Muscle of arm (tissue), 12 donors: Measurements from ENCODE around the gene SCRN2. TPM values are rescaled to one million over a fixed set of nuclear protein-coding genes. Genes with fewer than 3 reads are reported as not detected.

Source experiments
- DNase-seq: peaks from one replicate; pipeline ENCODE4 v3.0.0-alpha.2; 2013
- polyA plus RNA-seq, 12 donors: library from polyadenylated mRNA; unstranded; fragments of 120-200 nt; gene quantifications; one replicate each; pipeline ENCODE4 v1.2.1, GENCODE V29; 2013; ENCODE audit not compliant: insufficient read length in 12 of 12

Gene SCRN2
- polyA plus RNA-seq, 12 donors, result 15.6 to 45.1 (median 23.2) TPM; not detected in 1

GRCh38 chr17:47807421-47807820, 33.7 kb downstream of the SCRN2 start:
- DNase-seq, result no peak

DNA sequence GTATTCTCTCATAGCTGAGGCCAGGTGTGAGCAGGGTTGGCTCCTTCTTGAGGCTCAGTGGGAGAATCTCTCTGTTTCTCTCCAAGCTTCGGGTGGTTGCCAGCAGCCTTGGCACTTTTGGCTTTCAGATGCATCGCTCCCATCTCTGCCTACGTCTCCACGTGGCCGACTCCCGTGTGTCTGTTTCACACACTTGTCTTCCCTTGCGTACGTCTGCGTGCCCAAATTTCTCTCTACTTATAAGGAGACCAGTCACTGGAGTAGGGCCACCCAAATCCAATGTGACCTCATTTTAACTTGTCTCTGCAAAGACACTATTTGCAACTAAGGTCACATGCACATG, 34.2 kb downstream of the SCRN2 start:
- no peak for DNase-seq

- DNase-seq, result no peak
These were observed 34.8 kb downstream of the SCRN2 start for GRCh38 chr17:47806026-47806912.

- no peak for DNase-seq
These were observed 36.6 kb downstream of the SCRN2 start for GRCh38 chr17:47804461-47804860.

- no peak for DNase-seq
These were observed 37.3 kb downstream of the SCRN2 start for GRCh38 chr17:47803751-47804150.

DNA sequence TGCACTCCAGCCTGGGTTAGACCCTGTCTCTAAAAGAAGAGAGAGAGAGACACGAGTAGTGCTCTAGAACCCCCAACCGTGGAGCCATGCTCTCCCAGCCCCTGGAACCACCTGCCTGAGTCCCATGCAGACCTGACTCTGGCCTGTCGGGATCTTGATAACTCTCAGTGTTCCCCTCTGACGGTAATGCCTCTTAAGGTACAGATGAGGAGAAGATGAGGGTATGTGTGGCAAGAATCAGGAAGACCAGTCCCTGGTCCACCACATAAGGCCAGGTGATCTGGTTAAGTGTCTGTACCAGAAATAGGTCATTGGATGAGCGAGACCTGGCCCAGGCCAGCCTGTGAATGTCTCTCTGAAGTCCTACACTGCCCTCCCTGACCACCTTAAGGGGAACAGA, 37.9 kb downstream of the SCRN2 start:
- DNase-seq, result no peak

DNA sequence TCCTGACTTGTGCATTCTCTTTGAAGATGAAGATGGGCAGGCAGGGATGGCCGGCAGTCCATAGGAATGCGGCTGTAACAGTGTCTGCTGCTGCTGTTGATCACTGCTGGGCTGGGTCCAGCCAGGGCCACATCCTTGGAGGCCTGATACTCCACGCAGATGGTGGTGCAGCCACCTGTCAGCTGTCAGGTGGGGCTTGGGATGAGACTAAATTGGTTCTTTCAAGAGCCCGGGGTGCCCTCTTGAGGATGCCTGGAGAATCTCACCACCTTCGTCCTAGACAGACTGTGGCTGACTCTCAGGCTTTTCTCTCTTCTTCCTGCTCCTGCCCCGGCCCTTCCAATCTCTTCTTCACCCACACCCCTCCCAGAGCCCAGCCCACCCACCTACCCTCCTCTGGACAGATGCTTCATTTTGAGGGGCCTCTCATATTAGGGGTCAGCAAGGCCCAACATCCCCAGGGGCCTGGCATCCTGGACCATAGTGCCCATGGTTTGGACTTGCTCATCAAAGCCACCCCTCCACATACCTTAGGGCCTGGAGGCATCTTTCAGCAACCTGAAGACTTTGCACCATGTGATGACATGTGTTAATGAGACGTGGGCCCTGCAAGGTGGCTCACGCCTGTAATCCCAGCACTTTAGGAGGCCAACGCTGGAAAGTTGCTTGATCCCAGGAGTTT, 38.6 kb downstream of the SCRN2 start:
- peak; percentile 16 for DNase-seq

GRCh38 chr17:47801906-47802305, 39.2 kb downstream of the SCRN2 start:
- no peak for DNase-seq

GRCh38 chr17:47801176-47801765, 39.8 kb downstream of the SCRN2 start:
- DNase-seq, result no peak

DNA sequence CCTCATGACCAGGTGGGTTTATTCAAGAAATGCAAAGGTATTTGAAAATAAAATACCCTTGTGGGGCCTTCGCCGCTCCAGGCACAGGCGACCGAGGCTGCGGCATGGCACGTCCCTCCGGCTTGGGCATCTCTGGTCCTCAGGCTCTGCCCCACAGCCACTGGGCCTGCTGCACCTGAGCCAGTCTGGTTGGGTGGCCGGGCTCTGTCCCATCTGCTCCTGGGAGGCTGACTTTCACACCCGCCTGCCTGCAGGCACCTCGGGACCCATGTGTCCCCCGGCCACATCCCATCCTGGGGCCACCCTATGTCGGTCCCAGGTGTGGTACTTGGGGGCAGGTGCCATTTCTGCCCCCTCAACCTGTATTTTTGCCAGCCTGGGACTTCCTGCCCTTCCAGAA, 40.4 kb downstream of the SCRN2 start:
- no peak for DNase-seq

GRCh38 chr17:47797797-47798196, 43.3 kb downstream of the SCRN2 start:
- no peak for DNase-seq

- no peak for DNase-seq
These were observed 48.1 kb downstream of the SCRN2 start for GRCh38 chr17:47792979-47793378.

DNA sequence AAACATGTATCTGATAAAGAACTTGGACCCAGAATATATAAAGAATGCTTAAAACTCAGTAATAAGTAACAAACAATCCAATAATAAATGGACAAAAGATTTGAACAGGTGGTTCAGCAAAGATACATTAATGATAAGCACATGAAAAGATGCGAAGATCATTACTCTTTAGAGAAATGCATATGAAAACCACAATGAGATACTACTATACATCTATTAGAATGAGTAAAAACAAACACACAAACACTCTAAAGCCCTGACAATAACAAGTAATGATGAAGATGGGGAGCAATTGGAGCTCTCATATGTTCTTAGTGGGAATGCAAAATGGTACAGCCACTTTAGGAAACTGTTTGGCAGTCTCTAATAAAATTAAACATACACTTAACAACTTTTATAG, 48.6 kb downstream of the SCRN2 start:
- no peak for DNase-seq

DNA sequence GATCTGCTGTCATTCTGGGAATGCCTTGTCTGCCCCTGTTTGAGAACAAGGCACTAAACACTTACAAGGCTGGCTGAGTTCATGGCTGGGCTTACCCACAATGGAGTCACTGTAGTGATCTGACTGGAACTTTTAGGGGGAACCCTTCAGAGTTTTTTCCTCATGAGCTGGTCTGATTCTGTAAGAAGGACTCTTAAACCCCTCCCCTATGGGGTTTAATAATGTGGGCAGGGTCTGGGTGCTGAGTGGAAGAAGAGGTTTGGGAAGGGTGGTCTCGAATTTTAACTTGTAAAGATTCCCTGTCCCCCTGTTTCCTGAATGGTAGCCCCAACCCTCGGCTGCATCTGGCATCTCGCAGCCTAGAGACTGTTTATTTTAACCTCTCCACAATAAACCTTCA, 50.0 kb downstream of the SCRN2 start:
- no peak for DNase-seq

DNA sequence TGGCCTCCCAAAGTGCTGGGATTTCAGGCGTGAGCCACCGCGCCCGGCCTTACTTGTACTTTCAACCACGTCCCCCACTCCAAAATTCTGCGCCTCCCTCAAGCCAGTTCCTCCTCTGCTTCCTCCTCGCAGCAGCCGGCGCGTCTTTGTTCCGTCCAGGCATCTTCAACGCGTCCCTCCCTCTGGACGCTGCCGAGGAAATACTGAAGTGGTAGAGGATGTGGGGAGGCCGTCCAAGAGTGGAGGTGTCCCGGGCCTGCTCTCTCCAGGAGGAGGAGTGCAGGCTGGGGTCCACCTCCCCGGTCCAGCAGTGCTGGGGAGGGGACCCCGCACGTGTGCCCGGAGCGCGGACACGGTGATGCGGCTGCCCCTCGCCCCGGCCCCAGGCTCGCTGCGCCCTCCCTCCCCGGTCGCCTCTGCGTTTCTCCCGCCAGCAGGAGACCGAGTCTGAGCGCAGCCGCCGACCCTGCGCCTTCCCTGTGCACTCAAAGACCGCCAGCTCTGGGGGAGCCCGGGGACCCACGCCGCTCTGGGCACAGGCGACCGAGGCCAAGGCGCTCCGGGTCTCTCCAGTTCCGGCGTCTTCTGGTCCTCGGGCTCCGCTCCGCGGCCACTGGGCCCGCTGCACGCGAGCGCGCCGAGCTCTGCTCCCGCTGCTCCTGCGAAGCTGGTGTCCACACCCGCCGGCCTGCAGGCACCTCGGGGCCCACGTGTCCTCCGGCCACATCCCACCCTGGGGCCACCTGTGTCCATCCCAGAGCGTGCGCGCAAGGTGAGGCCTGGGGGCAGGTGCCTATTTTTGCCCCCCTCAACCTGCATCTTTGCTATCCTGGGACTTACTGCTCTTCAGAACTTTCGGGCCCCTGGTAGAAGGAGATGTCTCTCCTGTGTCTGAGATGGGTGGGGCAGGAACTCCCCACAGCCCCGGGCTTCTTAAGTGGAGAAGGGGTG, 51.2 kb downstream of the SCRN2 start:
- DNase-seq, result peak; percentile 36

Other genes starting within 250 kb of the SCRN2 start
- gene KPNB1, start 191.4 kb downstream of the SCRN2 start, polyA plus RNA-seq, result 100 to 1,000 TPM in 11 of 12 donors, 10 to 100 TPM in 1; 81.8 to 666 (median 173) TPM
- gene TBKBP1, start 147.1 kb downstream of the SCRN2 start, polyA plus RNA-seq, result 10 to 100 TPM in 11 of 12 donors, not detected in 1; 22.7 to 38.1 (median 28.5) TPM
- gene TBX21, start 108.0 kb downstream of the SCRN2 start, polyA plus RNA-seq, result under 1 TPM in 9 of 12 donors, not detected in 3; 0.07 to 0.40 (median 0.15) TPM
- gene OSBPL7, start 19.5 kb downstream of the SCRN2 start, polyA plus RNA-seq, result 10 to 100 TPM in 8 of 12 donors, 1 to 10 TPM in 3, not detected in 1; 6.9 to 18.8 (median 13.6) TPM
- 10 to 100 TPM in 11 of 12 donors, not detected in 1; 38.6 to 66.4 (median 51.1) TPM for gene MRPL10, start 9.7 kb downstream of the SCRN2 start, polyA plus RNA-seq
- 1 to 10 TPM in 5 of 12 donors, under 1 TPM in 5, not detected in 2; 0.57 to 1.8 (median 1.0) TPM for gene LRRC46, start 9.6 kb downstream of the SCRN2 start, polyA plus RNA-seq
- gene SP6, start 9.9 kb upstream of the SCRN2 start, polyA plus RNA-seq, result 1 to 10 TPM in 7 of 12 donors, under 1 TPM in 4, not detected in 1; 0.61 to 8.9 (median 1.5) TPM
- 10 to 100 TPM in 11 of 12 donors, not detected in 1; 12.8 to 39.2 (median 15.4) TPM for gene SP2, start 55.0 kb upstream of the SCRN2 start, polyA plus RNA-seq
- gene PNPO, start 100.3 kb upstream of the SCRN2 start, polyA plus RNA-seq, result 10 to 100 TPM in 7 of 12 donors, 1 to 10 TPM in 4, not detected in 1; 7.4 to 29.2 (median 10.7) TPM
- 10 to 100 TPM in 1 of 12 donors, 1 to 10 TPM in 1, under 1 TPM in 5, not detected in 5; 0.12 to 36.5 (median 0.64) TPM for gene PRR15L, start 116.6 kb upstream of the SCRN2 start, polyA plus RNA-seq
- 100 to 1,000 TPM in 1 of 12 donors, 10 to 100 TPM in 10, not detected in 1; 66.0 to 120 (median 74.3) TPM for gene CDK5RAP3, start 129.8 kb upstream of the SCRN2 start, polyA plus RNA-seq
- gene COPZ2, start 196.5 kb upstream of the SCRN2 start, polyA plus RNA-seq, result 10 to 100 TPM in 11 of 12 donors, not detected in 1; 36.1 to 70.2 (median 42.4) TPM
- gene NFE2L1, start 207.1 kb upstream of the SCRN2 start, polyA plus RNA-seq, result 100 to 1,000 TPM; 146 to 376 (median 279) TPM